Adrenal gland (tissue), 5 donors: Measurements from ENCODE around the gene PIK3C2G.

Source experiments
- CTCF ChIP-seq, 6 experiments: fragments of 450-650 bp in 4 of 6; fragments of 200-600 bp in 2 of 6; sonication (generic) in 1 of 6; IDR thresholded peaks; 1 replicate in 5 of 6; 2 replicates in 1 of 6; pipeline versions ENCODE4 v1.5.1 to v1.8.0; 2016 to 2021; ENCODE audit warnings: antibody characterized with exemption in 6 of 6, mild to moderate bottlenecking in 2 of 6, moderate library complexity in 1 of 6
- POLR2A ChIP-seq, 2 donors: fragments of 450-650 bp; IDR thresholded peaks; one replicate each; pipeline ENCODE4 v1.6.1; 2017; ENCODE audit warnings: antibody characterized with exemption in 2 of 2, mild to moderate bottlenecking in 2 of 2, moderate library complexity in 1 of 2
- donor health status: DM: no; HTN: no; CAD: no.

GRCh38 chr12:18576104-18576626 lies 314.8 kb downstream of the PIK3C2G start:
- TF ChIP-seq CTCF (IDR thresholded peaks at IDR 0.05) (no peak), POLR2A (IDR thresholded peaks at IDR 0.05) (no peak)
